GM12873 (cell line): ENCODE results near the gene VPS35.

Experiments
- CTCF ChIP-seq: IDR thresholded peaks from 2 replicates; pipeline ENCODE4 v1.5.1; 2012; ENCODE audit warnings: low read depth, mild to moderate bottlenecking, moderate library complexity, low read length, control low read depth; ENCODE audit not compliant: insufficient read depth; ENCODE audit errors: missing control alignments

VPS35 gene

DNA sequence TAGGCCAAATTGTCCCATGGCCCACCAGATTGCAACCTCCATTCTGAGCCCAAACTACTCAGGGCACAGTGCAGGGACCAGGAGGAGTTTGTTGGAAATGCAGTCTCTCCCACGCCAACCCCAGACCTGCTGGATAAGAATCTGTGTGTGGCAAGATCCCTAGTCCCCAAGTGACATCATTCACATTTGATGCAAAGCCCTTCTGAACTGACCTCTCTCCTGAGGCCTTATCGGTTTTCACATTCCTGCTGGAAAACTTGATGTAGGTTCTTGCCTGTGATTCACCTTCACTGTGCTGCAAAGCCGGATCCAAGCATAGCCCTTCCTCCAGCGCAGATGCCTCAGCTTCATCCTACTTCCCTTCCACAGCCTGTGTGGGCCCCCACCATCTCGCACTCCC lies 61.2 kb downstream of the VPS35 start:
- TF ChIP-seq CTCF, result no peak

DNA sequence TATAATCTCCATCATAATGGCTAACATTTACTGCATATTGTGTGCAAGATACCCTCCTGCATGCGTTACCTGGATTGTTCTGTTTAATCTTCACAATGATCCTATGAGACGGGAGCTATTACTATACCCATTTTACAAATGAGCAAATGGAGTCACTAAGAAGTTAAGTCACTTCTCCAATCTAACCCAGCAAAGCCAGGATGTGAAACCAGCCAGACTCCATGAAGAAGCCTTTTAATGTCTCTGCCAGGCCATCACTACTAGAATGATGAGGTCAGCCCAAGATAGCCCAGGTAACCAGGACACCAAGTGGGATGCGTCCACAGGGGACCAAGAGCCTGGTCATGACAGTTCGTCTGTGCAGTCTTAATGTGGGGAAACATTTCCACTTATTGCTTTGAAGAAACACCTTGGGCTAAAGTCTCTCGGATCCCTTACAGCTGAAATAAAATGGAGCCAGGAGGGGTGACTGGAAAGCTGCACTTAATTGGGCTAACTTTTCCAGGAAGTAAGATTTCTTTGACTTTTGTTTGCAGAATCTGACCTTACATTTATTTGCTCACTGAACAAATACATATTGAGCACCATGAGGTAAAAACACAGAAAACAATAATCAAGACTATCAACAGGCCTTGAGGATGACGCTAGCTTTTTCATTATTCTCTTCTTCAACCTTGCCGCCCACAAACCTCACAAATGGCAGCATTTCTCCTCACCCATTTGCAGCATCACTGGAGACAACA lies 66.9 kb downstream of the VPS35 start:
- TF ChIP-seq CTCF, result no peak

- no peak for TF ChIP-seq CTCF
These were observed 67.7 kb downstream of the VPS35 start, which contains the start of gene SHCBP1 for GRCh38 chr16:46621006-46621933. Gene SHCBP1, minus strand, starts transcription at chr16:46621379. Its CDS starts 20 bp downstream, at chr16:46621359.

- no peak for TF ChIP-seq CTCF
These were observed 68.5 kb downstream of the VPS35 start for GRCh38 chr16:46620266-46621005.

DNA sequence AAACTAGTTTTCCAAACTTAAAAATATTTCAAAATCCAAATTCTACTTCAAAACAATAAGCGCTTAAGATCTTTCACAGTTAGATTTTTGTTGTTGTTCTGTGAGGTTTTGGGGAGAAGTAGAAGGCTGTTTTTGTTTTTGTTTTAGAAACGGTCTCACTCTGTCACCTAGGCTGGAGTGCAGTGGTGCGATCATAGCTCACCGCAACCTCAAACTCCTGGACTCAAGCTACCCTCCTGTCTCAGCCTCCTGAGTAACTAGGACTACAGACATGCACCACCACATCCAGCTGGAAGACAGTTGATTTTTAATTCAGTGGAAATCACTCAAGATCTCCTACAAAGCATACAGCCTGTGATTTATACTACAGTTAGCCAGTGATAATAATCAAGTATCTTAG lies 70.5 kb downstream of the VPS35 start:
- no peak for TF ChIP-seq CTCF

- TF ChIP-seq CTCF, result no peak
These were observed 75.0 kb downstream of the VPS35 start for GRCh38 chr16:46614006-46614405.
